ENCODE results near the gene FOXB2.
"Not testable (repeated sequence)": the region's sequence is repeated elsewhere in the genome, so short reads cannot be mapped to it uniquely, and the experiment has no call there.

Gene FOXB2

DNA sequence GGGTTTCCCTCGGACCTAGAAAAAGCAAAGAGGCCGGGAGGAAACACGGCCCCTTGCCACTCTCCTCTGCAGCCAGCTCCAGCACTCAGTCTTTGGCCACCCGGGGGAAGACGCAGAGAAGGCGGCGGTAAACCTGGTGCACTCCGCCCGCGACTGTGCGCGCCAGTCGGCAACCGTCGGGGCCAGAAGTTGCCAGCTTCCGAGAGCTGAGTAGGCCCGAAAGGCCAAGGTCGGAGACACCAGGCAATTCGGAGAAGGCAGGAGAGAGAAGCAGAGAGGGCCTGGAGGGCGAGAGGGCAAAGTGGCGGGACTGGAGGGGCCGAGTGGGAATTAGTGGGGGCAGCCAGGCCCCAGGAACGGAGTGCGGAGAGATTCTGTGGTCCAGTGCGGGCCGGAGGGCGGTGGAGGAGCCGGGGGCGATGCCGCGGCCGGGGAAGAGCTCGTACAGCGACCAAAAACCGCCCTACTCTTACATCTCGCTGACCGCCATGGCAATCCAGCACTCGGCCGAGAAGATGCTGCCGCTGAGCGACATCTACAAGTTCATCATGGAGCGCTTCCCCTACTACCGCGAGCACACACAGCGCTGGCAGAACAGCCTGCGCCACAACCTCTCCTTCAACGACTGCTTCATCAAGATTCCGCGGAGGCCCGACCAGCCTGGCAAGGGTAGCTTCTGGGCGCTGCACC, at the start of gene FOXB2:
Gene FOXB2, plus strand, starts transcription at position 420 of the 690 bp plus-strand sequence. Its CDS starts 0 bp downstream, at position 420.
- DNase-seq (ENCODE audit: low read depth) = no peak

DNA sequence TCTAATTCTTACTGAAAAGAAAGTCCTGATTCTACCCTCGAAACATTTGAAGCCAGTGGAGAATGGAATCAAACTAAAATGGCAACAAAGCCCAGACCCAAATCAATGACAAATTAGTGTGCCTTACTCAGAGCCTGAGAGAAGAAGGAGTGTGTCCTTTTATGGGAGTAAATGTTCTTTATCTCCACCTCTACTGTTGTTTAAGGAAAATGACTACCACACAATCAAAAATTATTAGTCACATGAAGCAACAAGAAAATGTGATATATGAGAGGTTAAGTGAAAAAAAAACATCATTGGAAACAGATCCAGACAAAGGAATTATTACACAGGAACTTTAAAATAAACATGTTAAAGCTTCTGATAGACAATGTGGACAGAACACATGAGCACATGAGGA, 49.7 kb upstream of the FOXB2 start:
- no peak for DNase-seq (ENCODE audit: low read depth)

- not testable (repeated sequence) for DNase-seq (ENCODE audit: low read depth)
Measured at GRCh38 chr9:76978831-76979230, 40.6 kb upstream of the FOXB2 start.

DNA sequence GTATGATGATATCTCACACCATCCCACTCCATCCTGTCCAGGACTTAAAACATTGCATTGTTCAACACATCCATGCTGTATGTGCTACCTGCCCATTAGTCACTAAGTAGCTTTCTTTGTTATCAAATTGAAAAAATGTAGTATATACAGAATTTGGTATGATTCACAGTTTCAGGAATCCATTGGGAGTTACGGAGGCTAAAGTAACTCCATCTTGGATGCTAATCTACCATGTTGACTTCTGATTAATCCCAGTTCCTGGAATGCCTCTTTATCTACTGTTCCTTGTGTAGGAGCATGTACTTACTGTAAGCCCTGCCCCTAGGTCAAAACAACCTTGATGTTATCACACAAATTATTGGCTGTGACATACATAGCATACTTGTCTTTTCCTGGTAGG, 38.9 kb upstream of the FOXB2 start:
- no peak for DNase-seq (ENCODE audit: low read depth)

DNA sequence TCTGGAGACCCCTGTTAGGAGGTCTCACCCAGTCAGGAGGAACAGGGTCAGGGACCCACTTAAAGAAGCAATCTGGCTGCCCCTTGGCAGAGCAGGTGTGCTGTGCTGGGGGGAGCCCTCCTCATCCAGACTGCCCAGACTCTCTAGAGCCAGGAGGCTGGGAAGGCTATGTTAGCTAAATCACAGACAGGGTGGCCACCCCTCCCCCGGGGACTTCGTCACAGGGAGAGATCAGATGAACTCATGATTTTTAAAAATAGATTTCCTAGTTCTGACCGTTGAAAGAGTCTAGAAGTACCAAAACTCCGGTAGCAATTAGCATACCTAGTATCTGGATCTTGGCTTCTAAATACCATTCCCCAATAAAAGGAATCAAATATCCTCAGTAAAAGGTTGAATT, 35.0 kb upstream of the FOXB2 start:
- no peak for DNase-seq (ENCODE audit: low read depth)

DNA sequence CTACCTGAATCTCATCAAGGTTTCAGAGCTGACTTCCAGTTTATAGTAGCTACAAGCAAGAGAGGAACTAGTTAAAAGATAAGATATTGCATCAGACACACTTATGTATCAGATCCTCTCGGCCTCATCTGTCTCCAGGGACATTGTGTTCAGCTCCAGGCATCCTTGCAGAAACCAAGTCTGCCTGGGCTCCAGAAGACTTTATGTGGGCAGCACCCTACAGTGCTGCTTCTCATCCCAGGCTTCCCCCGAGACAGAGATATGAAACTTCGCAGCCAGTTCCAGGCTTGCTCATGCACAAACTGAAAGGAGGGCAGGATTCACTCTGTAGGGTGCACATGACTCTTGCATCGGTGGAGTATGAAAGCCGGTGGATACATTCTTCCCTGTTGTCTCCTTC, 33.9 kb upstream of the FOXB2 start:
- no peak for DNase-seq (ENCODE audit: low read depth)

DNA sequence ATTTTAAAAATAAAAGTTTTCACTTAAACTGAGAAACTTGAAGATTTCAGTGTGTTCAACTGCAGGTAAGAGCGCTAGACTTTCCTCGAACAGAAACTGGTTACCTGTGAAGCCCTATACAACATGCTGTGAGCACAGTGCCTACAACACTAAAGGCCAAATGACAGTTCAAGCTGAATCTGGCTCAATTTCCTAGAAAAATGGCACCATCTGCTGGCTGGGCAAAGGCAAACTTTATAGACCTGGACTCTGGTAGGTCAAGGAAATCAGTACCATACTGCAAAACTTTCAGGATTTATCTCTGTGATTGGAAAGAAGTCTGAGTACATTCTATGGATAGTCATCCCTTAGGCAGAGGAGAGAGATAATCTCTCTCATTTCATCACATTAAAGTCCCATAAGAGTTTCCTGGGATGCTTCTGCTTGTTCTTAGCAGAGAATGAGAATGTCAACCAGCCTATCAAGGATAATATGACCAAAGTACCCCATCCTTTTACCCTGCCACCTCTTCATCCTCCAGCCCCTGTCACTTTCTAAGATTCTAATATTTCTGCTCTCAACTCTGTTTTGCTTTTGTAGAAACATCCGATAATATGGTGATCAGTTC, 31.8 kb upstream of the FOXB2 start:
- DNase-seq (ENCODE audit: low read depth) = no peak

DNA sequence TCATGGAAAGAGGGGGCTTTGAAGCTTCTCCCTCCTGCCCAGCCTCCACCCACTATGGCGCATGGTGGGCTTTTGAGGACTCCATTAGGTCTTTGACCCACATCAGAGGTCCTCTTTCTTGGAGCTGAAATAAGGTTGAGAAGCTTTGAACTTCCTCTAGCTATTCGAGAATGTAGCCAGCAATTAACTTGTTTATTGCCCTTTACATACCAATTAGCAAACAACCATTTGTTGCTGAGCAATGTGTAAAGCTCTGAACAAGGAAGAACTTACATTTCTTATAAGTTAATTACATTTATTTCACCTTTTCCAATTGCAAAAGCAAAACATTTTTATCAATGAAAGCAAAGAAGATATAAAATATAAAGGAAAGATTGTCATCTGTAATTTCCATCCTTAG, 30.5 kb upstream of the FOXB2 start:
- no peak for DNase-seq (ENCODE audit: low read depth)

- DNase-seq (ENCODE audit: low read depth) = no peak
Measured at GRCh38 chr9:76989501-76989900, 30.0 kb upstream of the FOXB2 start.

DNA sequence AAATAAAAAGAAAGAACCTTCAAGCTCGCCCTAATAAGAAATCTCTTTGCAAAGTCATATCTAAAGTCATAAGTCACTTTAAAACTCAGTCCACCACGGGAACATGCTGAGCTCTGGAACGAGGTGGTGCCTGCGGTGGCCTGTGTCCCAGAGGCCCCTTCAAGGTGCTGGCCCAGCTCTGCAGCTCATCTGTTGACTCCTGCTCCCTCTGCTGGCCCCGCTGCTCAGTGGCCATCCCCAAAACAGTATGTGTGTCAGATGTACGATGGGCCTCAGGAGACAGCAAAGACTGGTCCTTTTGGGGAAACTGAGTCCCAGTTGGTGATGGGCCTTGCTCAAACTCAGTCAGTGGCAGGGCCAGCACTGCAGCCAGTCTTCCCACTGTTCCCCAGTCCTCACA, 22.8 kb upstream of the FOXB2 start:
- no peak for DNase-seq (ENCODE audit: low read depth)

DNA sequence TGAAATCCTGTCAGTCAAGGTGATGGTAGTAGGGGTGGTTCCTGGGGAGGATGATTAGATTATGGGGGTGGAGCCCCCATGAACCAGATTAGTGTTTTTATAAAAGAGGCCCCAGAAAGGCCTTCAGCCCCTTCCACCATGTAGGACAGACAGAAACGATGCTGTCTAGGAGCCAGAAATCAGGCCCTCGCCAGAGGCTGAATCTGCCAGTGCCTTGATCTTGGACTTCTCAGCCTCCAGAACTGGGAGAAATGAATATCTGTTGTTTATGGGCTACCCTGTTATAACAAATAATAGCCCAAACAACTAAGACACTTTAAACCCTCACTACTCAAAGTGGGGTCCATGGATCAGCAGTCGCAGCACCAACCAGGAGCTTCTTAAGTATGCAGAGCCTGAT, 20.2 kb upstream of the FOXB2 start:
- no peak for DNase-seq (ENCODE audit: low read depth)

GRCh38 chr9:77000330-77000729, 19.1 kb upstream of the FOXB2 start:
- no peak for DNase-seq (ENCODE audit: low read depth)

DNA sequence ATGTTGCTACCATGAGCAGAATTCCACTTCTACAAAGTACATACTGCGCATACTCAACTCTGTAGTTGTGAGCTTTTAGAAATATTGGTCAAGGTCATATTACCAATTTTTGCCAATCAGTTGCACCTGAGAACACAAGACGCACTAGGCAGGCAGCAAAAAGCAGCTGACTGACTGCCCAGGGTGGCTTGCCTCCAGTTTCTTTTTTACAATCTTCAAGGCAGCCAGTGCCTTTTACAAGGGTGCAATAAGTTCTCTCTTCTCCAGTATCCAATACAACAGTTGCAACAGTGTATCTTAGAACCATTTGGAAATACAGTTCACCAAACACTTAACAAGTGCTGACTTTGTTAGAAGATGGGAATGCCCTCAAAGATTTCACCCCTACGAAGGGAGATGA, 16.1 kb upstream of the FOXB2 start:
- no peak for DNase-seq (ENCODE audit: low read depth)

GRCh38 chr9:77005216-77005615, 14.2 kb upstream of the FOXB2 start:
- no peak for DNase-seq (ENCODE audit: low read depth)

DNA sequence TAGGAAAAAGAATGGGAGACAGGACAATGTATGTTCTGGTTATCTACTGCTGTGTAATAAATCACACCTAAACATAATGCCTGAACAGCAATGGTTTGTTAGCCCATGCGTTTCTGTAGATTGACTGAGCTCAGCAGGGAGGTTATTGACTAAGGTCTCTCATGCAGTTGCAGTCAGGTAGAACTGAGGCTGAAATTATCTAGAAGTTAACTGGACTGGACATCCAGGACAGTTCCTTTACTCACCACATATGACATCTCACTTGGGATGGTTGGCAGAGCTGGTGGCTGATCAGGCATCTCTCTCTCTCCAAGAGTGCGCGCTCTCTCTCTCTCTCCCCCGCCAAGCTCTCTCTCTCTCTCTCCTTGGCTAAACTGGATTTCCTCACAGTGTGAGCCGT, 8.9 kb upstream of the FOXB2 start:
- DNase-seq (ENCODE audit: low read depth) = no peak

GRCh38 chr9:77011973-77012821, 7.3 kb upstream of the FOXB2 start:
- DNase-seq (ENCODE audit: low read depth) = no peak

- no peak for DNase-seq (ENCODE audit: low read depth)
Measured at GRCh38 chr9:77013206-77013931, 6.1 kb upstream of the FOXB2 start.

GRCh38 chr9:77013932-77014596, 5.4 kb upstream of the FOXB2 start:
- no peak for DNase-seq (ENCODE audit: low read depth)

DNA sequence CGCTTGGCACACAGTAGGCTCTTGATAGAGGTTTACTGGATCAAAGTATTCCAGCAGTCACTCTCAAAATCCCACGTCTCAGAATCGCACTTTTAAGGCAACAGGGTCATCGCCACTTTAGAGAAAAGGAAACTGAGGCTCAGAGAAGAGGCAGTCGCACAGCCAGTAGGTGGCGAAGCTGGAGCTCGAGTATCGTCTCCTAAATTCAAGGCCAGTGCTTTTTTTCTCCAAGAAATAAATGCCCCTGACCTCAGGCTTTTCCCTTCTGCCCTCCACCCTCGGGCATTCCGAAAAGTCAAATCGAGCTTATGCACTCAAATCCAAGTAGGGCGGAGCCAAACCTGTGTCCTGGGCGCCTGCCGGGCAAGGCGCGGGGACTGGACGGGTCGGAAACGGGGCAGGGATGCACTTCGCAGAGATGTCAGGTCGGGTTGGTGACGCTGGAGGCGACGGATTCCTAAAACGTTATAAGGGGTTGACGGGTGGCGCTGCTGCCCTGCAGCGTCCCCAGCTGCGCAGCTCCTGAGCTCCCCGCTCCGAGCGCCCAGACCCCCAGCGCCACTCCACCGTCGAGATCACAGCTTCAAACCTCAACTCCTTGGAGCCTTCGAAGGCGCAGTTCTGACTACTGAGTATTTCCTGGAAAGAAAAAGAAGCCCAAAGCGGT, 4.7 kb upstream of the FOXB2 start:
- no peak for DNase-seq (ENCODE audit: low read depth)

DNA sequence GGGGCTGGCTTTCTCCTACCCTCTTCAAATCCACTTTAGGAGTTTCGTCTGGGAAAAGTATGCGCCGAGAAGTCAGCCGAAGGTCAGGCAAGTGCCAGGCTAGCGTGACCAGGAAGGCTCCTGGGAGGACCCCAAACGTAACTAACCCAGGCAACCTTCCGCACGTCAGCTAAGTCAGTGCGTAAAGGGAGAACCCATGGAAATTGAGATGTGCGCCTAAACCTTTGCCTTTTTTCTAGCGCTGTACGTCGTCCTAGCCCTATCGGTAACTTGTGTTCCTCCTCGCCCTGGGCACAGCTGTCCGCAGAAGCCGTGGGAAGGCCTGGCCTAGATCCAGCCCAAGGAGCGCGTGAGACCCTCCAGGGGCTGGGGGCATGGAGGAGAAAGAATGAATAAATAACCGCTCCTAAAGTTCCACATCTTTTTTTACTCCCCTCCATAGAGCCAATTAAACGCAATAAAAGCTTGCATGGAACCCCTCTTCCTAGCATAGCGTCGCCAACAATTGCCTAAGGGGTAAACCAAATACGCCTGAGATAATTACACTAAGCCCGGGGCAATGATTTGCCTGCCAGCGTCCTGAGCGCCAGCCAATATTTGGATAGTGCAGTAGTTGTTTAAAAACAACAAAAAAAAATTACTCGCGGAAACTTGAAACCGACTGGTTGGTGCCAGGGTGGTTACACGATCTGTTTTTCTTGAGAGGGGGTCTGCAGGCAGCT, 4.0 kb upstream of the FOXB2 start:
- no peak for DNase-seq (ENCODE audit: low read depth)

DNA sequence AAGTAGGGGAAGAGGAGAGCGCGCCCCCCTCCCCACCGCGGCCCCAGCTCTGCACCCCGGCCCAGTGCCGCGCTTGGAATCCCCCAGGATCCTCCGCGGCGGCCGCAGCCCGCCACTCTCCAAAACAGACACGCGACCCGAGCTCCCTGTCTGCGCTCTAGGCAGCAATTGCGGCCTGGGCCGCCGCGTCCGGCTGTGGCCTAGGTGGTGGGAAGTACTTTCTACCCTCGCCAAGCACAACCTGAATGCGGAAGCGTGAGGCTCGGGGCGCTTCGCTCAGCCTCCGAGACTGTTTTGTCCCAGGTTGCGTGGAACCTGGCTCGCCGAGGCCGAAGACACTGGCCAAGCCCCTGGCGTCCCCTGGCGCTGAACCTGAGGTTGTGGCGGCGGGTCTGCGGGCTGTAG, 3.3 kb upstream of the FOXB2 start:
- DNase-seq (ENCODE audit: low read depth) = no peak
